H1 (cell line): ENCODE results near the gene KRTAP5-8.

Experiments used
- BRCA1 ChIP-seq: IDR thresholded peaks from 2 replicates; pipeline ENCODE4 v1.6.1; 2012; ENCODE audit warnings: low read depth, low read length, improper control_type of control experiment
- CBX5 ChIP-seq: fragments of 300-800, 300-1000 bp; sonication (generic); IDR thresholded peaks from 2 replicates; pipeline ENCODE4 v1.7.1; 2016; ENCODE audit warnings: antibody characterized with exemption, low read length, low read depth
- CTCF ChIP-seq, 3 experiments: IDR thresholded peaks; 1 replicate in 2 of 3; 2 replicates in 1 of 3; pipeline versions ENCODE4 v1.5.1 to v1.6.1; 2011; ENCODE audit warnings: low read length in 3 of 3, mild to moderate bottlenecking in 3 of 3, inconsistent platforms in 2 of 3, low read depth in 1 of 3, moderate library complexity in 1 of 3; ENCODE audit not compliant: insufficient read depth in 1 of 3; ENCODE audit errors: control extremely low read depth in 1 of 3
- EP300 ChIP-seq, 2 experiments: IDR thresholded peaks; 1 replicate in 1 of 2; 2 replicates in 1 of 2; pipeline ENCODE4 v1.6.1; 2011 to 2012; ENCODE audit warnings: low read depth in 2 of 2, low read length in 2 of 2, mild to moderate bottlenecking in 2 of 2, borderline replicate concordance in 1 of 2, inconsistent platforms in 1 of 2, moderate library complexity in 1 of 2
- JUND ChIP-seq: IDR thresholded peaks from 2 replicates; pipeline ENCODE4 v1.6.1; 2011; ENCODE audit warnings: mild to moderate bottlenecking, improper control_type of control experiment, low read length
- MAFK ChIP-seq: IDR thresholded peaks from 2 replicates; pipeline ENCODE4 v1.6.1; 2012; ENCODE audit warnings: low read depth, mild to moderate bottlenecking, improper control_type of control experiment, low read length
- RFX5 ChIP-seq: IDR thresholded peaks from 2 replicates; pipeline ENCODE4 v1.6.1; 2011; ENCODE audit warnings: low read depth, low read length, improper control_type of control experiment, borderline replicate concordance

DNA sequence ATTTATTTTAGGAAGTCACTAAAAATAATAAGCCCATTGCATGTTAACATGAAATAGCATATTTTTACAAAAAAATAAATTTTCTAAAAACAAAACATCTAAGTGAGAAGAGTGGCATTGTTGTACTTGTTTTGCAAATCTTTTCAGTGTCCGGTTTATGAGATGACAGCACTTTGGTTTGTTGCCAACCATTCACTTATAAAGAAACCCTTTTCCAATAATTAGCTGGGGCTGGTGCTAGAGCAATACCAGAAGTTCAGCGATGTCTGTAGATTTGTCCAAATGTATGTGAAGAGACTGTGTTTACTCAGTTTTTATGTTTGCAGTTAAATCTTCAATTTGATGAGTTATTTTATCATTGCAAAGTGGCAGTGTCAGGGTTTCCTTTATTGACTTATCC is 32.8 kb upstream of the KRTAP5-8 start:
- TF ChIP-seq CTCF (IDR thresholded peaks at IDR 0.05; ENCODE audit: control extremely low read depth in 1 of 3, insufficient read depth in 1 of 3, low read depth in 1 of 3, low read length in 3 of 3), result no peak
- no peak for TF ChIP-seq EP300 (IDR thresholded peaks at IDR 0.05; ENCODE audit: borderline replicate concordance in 1 of 2, low read depth in 2 of 2, low read length in 2 of 2)
- TF ChIP-seq JUND, result no peak
- TF ChIP-seq CBX5, result no peak
- TF ChIP-seq RFX5, result no peak
- TF ChIP-seq BRCA1, result no peak
- TF ChIP-seq MAFK, result no peak
